Activated T-cell treated with anti-CD3 and anti-CD28 coated beads, Interleukin-2, amount 50 U/mL, for 72 hours (primary cell): ENCODE results near the gene NPFFR1. TPM values are rescaled to one million over a fixed set of nuclear protein-coding genes. Genes with fewer than 3 reads are reported as not detected.

ENCODE experiments used
- ATAC-seq, 2 donors: fragments of 150-1000 bp; cut with Tn5 transposase; replicated peaks in 1 of 2; 2 replicates each; pipeline ENCODE4 v1.10.0; 2021; ENCODE audit warnings: moderate library complexity in 2 of 2, mild to moderate bottlenecking in 1 of 2
- DNase-seq, 2 donors: peaks; one replicate each; pipeline ENCODE4 v3.0.0; 2021 to 2022; ENCODE audit warnings: mixed read lengths in 1 of 2
- H3K27ac Mint-ChIP-seq: one replicate; pipeline ENCODE4 v1.8.0; 2022; ENCODE audit warnings: mild to moderate bottlenecking, moderate library complexity, mixed read lengths
- H3K27me3 Mint-ChIP-seq: one replicate; pipeline ENCODE4 v1.8.0; 2022; ENCODE audit warnings: low read depth, mixed read lengths
- H3K36me3 Mint-ChIP-seq, 2 donors: one replicate each; pipeline ENCODE4 v1.8.0; 2022; ENCODE audit warnings: mixed read lengths in 2 of 2, mild to moderate bottlenecking in 1 of 2; ENCODE audit not compliant: insufficient read depth in 2 of 2
- H3K4me1 Mint-ChIP-seq: one replicate; pipeline ENCODE4 v1.8.0; 2022; ENCODE audit warnings: low read depth, mixed read lengths
- H3K4me3 Mint-ChIP-seq, 2 donors: one replicate each; pipeline ENCODE4 v1.8.0; 2022; ENCODE audit warnings: mild to moderate bottlenecking in 2 of 2, mixed read lengths in 2 of 2, moderate library complexity in 2 of 2
- H3K9me3 Mint-ChIP-seq, 2 donors: one replicate each; pipeline ENCODE4 v1.8.0; 2022; ENCODE audit warnings: mixed read lengths in 2 of 2
- total RNA-seq, 2 donors: library from RNA; stranded (reverse); gene quantifications; one replicate each; pipeline ENCODE4 v1.2.3, GENCODE V29; 2022

The NPFFR1 gene
- total RNA-seq, 2 donors from 2014 or later: 0.02 TPM; not detected in 1

- DNase-seq: no peak
- Mint-ChIP-seq H3K9me3 (no peaks in the 10 kb centered on the region), H3K4me3 (no peak overlapping the region), H3K4me1 (no peaks in the 10 kb centered on the region), H3K27ac (no peak overlapping the region), H3K36me3 (peaks cover 4 to 37% of the 10 kb centered on the region in 2 donors), H3K27me3 (no peaks in the 10 kb centered on the region)
- ATAC-seq: no peak
Measured at GRCh38 chr10:70206762-70207161, 77.0 kb downstream of the NPFFR1 start.

- H3K9me3 Mint-ChIP-seq: no peaks in the 10 kb centered on the region
- ATAC-seq (no peak), DNase-seq (no peak)
- no peak overlapping the region for H3K27ac Mint-ChIP-seq
- peaks cover 12 to 33% of the 10 kb centered on the region in 2 donors for H3K36me3 Mint-ChIP-seq
- peaks cover 15% of the 10 kb centered on the region for H3K4me1 Mint-ChIP-seq
- H3K4me3 Mint-ChIP-seq: no peak overlapping the region
- no peaks in the 10 kb centered on the region for H3K27me3 Mint-ChIP-seq
Measured at GRCh38 chr10:70201105-70201504, 82.7 kb downstream of the NPFFR1 start.

GRCh38 chr10:70198696-70199466 lies 84.9 kb downstream of the NPFFR1 start:
- Mint-ChIP-seq H3K27ac (no peak overlapping the region), H3K4me1 (peaks cover 15% of the 10 kb centered on the region), H3K4me3 (no peak overlapping the region), H3K36me3 (peaks cover 8 to 26% of the 10 kb centered on the region in 2 donors), H3K9me3 (no peaks in the 10 kb centered on the region), H3K27me3 (no peaks in the 10 kb centered on the region)
- DNase-seq (no peak), ATAC-seq (no peak)

Other genes with a start within 250 kb of the NPFFR1 start
- gene MACROH2A2, start 231.2 kb downstream of the NPFFR1 start, total RNA-seq: 1 to 10 TPM; 6.2 to 8.4 TPM
- 1 to 10 TPM; 6.4 to 7.2 TPM for gene AIFM2, start 151.2 kb downstream of the NPFFR1 start, total RNA-seq
- gene TYSND1, start 137.3 kb downstream of the NPFFR1 start, total RNA-seq: 10 to 100 TPM; 11.8 to 13.8 TPM
- 10 to 100 TPM; 87.8 to 97.1 TPM for gene SAR1A, start 113.5 kb downstream of the NPFFR1 start, total RNA-seq
- gene PPA1, start 50.6 kb downstream of the NPFFR1 start, total RNA-seq: 100 to 1,000 TPM; 274 to 290 TPM
- gene LRRC20, start 98.6 kb upstream of the NPFFR1 start, total RNA-seq: 1 to 10 TPM; 3.6 to 5.8 TPM
- gene EIF4EBP2, start 120.1 kb upstream of the NPFFR1 start, total RNA-seq: 10 to 100 TPM; 23.6 to 24.3 TPM
- not detected for gene NODAL, start 157.7 kb upstream of the NPFFR1 start, total RNA-seq
- 1 to 10 TPM; 1.1 to 1.3 TPM for gene PALD1, start 194.8 kb upstream of the NPFFR1 start, total RNA-seq